ENCODE data around the gene NCBP1.

NCBP1 gene

GRCh38 chr9:97660847-97661246, 27.2 kb downstream of the NCBP1 start:
- DNase-seq (ENCODE audit: low read depth), result no peak
- no peak overlapping the region for H3K4me3 ChIP-seq (ENCODE audit: low read length)
- TF ChIP-seq CTCF (conservative IDR thresholded peaks at IDR 0.05; ENCODE audit: low read depth, low read length), result no peak

GRCh38 chr9:97665742-97666141, 32.1 kb downstream of the NCBP1 start:
- no peak for TF ChIP-seq CTCF (conservative IDR thresholded peaks at IDR 0.05; ENCODE audit: low read depth, low read length)
- no peak for DNase-seq (ENCODE audit: low read depth)
- no peak overlapping the region for H3K4me3 ChIP-seq (ENCODE audit: low read length)

GRCh38 chr9:97666907-97667686, 33.5 kb downstream of the NCBP1 start:
- H3K4me3 ChIP-seq (ENCODE audit: low read length), result no peak overlapping the region
- DNase-seq (ENCODE audit: low read depth), result no peak
- no peak for TF ChIP-seq CTCF (conservative IDR thresholded peaks at IDR 0.05; ENCODE audit: low read depth, low read length)

- DNase-seq (ENCODE audit: low read depth), result no peak
- H3K4me3 ChIP-seq (ENCODE audit: low read length), result no peak overlapping the region
- TF ChIP-seq CTCF (conservative IDR thresholded peaks at IDR 0.05; ENCODE audit: low read depth, low read length), result no peak
These were observed 34.9 kb downstream of the NCBP1 start for GRCh38 chr9:97668485-97668884.

GRCh38 chr9:97670586-97670985, 37.0 kb downstream of the NCBP1 start:
- no peak for DNase-seq (ENCODE audit: low read depth)
- no peak for TF ChIP-seq CTCF (conservative IDR thresholded peaks at IDR 0.05; ENCODE audit: low read depth, low read length)
- H3K4me3 ChIP-seq (ENCODE audit: low read length), result no peak overlapping the region

- no peak for DNase-seq (ENCODE audit: low read depth)
- H3K4me3 ChIP-seq (ENCODE audit: low read length), result no peak overlapping the region
- TF ChIP-seq CTCF (conservative IDR thresholded peaks at IDR 0.05; ENCODE audit: low read depth, low read length), result no peak
These were observed 38.8 kb downstream of the NCBP1 start for GRCh38 chr9:97672403-97672802.

- no peak for DNase-seq (ENCODE audit: low read depth)
- TF ChIP-seq CTCF (conservative IDR thresholded peaks at IDR 0.05; ENCODE audit: low read depth, low read length), result no peak
- no peak overlapping the region for H3K4me3 ChIP-seq (ENCODE audit: low read length)
These were observed 40.3 kb downstream of the NCBP1 start for GRCh38 chr9:97673922-97674321.

Measured in retinal pigment epithelial cell (primary cell).